Measurements from ENCODE around the gene IL17RB.

The IL17RB gene

GRCh38 chr3:53891497-53892285 lies 45.3 kb downstream of the IL17RB start, which contains the start of gene SELENOK:
SELENOK (minus strand) TSS chr3:53891859.
- H3K4me3 ChIP-seq (ENCODE audit: low read depth, low read length): peak within 1 kb of the TSS; percentile 97
- no peak for TF ChIP-seq CTCF (IDR thresholded peaks at IDR 0.05; ENCODE audit: control insufficient read depth, extremely low read depth, insufficient read depth)
- DNase-seq (ENCODE audit: low read depth): peak; percentile 99

- DNase-seq (ENCODE audit: low read depth): no peak
- no peak for TF ChIP-seq CTCF (IDR thresholded peaks at IDR 0.05; ENCODE audit: control insufficient read depth, extremely low read depth, insufficient read depth)
- H3K4me3 ChIP-seq (ENCODE audit: low read depth, low read length): peak overlapping the region; percentile 97
Measured at GRCh38 chr3:53892286-53892637, 45.9 kb downstream of the IL17RB start.

DNA sequence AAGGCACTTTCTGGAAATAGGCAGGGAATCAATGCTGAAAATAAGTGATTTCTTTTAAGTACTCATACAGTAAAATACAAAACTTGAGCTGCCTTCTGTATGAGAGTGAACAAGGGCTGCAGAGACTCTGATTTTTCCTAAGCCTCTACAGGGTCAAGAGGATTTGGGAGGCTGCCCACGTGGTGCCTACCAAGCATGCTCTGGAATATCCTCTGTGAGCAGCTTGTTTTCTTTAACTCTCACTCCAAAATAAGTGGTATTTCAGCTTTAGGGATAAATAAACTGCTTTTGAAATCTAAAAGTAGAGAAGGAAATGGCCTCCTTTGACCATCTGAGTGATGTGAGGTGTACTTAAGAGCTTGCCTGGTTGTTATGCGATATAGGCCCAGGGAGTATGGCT lies 53.4 kb downstream of the IL17RB start:
- TF ChIP-seq CTCF (IDR thresholded peaks at IDR 0.05; ENCODE audit: control insufficient read depth, extremely low read depth, insufficient read depth): no peak

DNA sequence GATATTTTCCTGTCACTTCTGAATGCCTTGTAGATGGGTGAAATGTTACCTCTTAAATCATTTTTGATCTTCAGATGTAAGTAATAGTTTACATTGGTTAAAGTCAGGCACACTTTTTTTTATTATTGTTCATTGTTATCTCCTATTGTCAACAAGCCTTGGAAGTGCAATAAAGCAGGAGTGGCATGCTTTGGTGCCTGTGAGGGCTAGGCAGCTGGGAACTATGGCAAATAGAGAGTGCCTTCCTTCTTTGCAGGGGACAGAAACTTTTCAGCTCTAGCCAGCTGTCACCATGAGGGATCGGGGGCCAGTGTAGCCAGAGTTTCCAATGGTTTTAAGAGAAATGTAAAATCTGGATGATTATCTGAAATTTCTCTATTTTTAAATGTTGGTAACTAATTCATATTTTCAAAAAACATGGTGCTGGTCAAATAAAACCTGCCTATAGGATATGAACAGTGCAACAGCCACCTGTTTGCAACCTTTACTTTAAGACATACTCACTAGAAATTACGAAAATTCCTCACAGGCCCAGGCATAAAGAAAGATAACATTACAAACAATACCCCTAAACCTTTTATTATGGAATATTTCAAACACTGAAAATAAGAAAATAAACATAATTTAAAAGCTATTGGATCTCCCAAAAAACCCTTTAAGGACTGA lies 54.4 kb downstream of the IL17RB start:
- DNase-seq (ENCODE audit: low read depth): no peak
- H3K4me3 ChIP-seq (ENCODE audit: low read depth, low read length): no peak overlapping the region
- no peak for TF ChIP-seq CTCF (IDR thresholded peaks at IDR 0.05; ENCODE audit: control insufficient read depth, extremely low read depth, insufficient read depth)

More for the DNA sequence above, 53.4 kb downstream of the IL17RB start:
- DNase-seq (ENCODE audit: low read depth): no peak
- no peak overlapping the region for H3K4me3 ChIP-seq (ENCODE audit: low read depth, low read length)

- no peak for DNase-seq (ENCODE audit: low read depth)
- H3K4me3 ChIP-seq (ENCODE audit: low read depth, low read length): no peak overlapping the region
- TF ChIP-seq CTCF (IDR thresholded peaks at IDR 0.05; ENCODE audit: control insufficient read depth, extremely low read depth, insufficient read depth): no peak
Measured at GRCh38 chr3:53902067-53902466, 55.7 kb downstream of the IL17RB start.

DNA sequence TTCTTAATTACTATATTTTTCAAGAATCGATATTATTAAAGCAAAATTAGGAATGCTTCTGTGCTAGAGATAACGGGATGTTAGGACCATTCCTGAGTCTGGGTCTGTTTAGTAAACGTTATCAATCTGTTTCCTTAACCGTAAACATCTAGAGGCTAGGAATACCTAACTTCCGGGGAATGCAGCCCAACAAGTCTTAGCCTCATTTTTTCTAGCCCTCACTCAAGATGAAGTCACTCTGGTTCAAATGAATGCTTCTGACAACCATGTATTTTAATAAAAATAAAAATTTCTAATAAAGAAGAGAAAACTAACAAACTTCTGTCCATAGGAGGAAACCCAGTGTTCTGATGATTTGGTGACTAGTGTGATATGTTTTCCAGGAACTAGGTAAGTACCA lies 56.3 kb downstream of the IL17RB start:
- no peak for TF ChIP-seq CTCF (IDR thresholded peaks at IDR 0.05; ENCODE audit: control insufficient read depth, extremely low read depth, insufficient read depth)
- DNase-seq (ENCODE audit: low read depth): no peak
- H3K4me3 ChIP-seq (ENCODE audit: low read depth, low read length): no peak overlapping the region
